ENCODE measurements around the gene DCAF6. TPM values are rescaled to one million over a fixed set of nuclear protein-coding genes. Genes with fewer than 3 reads are reported as not detected.
A peak's percentile ranks its signal among the peaks of the same experiment; 100 is the strongest.
"Not testable (repeated sequence)": the region's sequence is repeated elsewhere in the genome, so short reads cannot be mapped to it uniquely, and the experiment has no call there.

DCAF6 gene
- total RNA-seq, 1 experiment from 2014 or later: 24.0 TPM

- Histone ChIP-seq H3K4me1 (replicated peaks) (no peaks in the 10 kb centered on the region), H3K9me3 (replicated peaks) (no peaks in the 10 kb centered on the region), H3K4me3 (no peak overlapping the region), H3K36me3 (no peaks in the 10 kb centered on the region), H3K27me3 (replicated peaks) (no peaks in the 10 kb centered on the region), H3K27ac (no peak overlapping the region)
- no peak for DNase-seq (ENCODE audit: low read depth in 1 of 2, low spot score in 2 of 2)
Measured at GRCh38 chr1:168035345-168035744, 98.9 kb downstream of the DCAF6 start.

GRCh38 chr1:168042362-168042761 is 105.9 kb downstream of the DCAF6 start:
- no peaks in the 10 kb centered on the region for H3K4me1 ChIP-seq (replicated peaks)
- H3K4me3 ChIP-seq: no peak overlapping the region
- peaks cover 18% of the 10 kb centered on the region for H3K36me3 ChIP-seq
- DNase-seq (ENCODE audit: low read depth in 1 of 2, low spot score in 2 of 2): no peak
- no peaks in the 10 kb centered on the region for H3K9me3 ChIP-seq (replicated peaks)
- H3K27ac ChIP-seq: no peak overlapping the region
- H3K27me3 ChIP-seq (replicated peaks): no peaks in the 10 kb centered on the region

GRCh38 chr1:168045311-168045710 is 108.8 kb downstream of the DCAF6 start:
- no peaks in the 10 kb centered on the region for H3K4me1 ChIP-seq (replicated peaks)
- H3K36me3 ChIP-seq: peaks cover 18% of the 10 kb centered on the region
- no peaks in the 10 kb centered on the region for H3K27me3 ChIP-seq (replicated peaks)
- no peak for DNase-seq (ENCODE audit: low read depth in 1 of 2, low spot score in 2 of 2)
- H3K4me3 ChIP-seq: no peak overlapping the region
- no peak overlapping the region for H3K27ac ChIP-seq
- H3K9me3 ChIP-seq (replicated peaks): no peaks in the 10 kb centered on the region

- no peaks in the 10 kb centered on the region for H3K9me3 ChIP-seq (replicated peaks)
Measured at GRCh38 chr1:168050307-168050706, 113.8 kb downstream of the DCAF6 start.

GRCh38 chr1:168050880-168051279 is 114.4 kb downstream of the DCAF6 start:
- Histone ChIP-seq H3K27ac (no peak overlapping the region), H3K9me3 (replicated peaks) (no peaks in the 10 kb centered on the region), H3K4me1 (replicated peaks) (no peaks in the 10 kb centered on the region), H3K36me3 (no peaks in the 10 kb centered on the region), H3K27me3 (replicated peaks) (no peaks in the 10 kb centered on the region), H3K4me3 (no peak overlapping the region)
- DNase-seq (ENCODE audit: low read depth in 1 of 2, low spot score in 2 of 2): no peak

More at GRCh38 chr1:168050307-168050706, 113.8 kb downstream of the DCAF6 start:
- Histone ChIP-seq H3K36me3 (peaks cover under 1% of the 10 kb centered on the region), H3K27me3 (replicated peaks) (no peaks in the 10 kb centered on the region), H3K27ac (no peak overlapping the region), H3K4me1 (replicated peaks) (no peaks in the 10 kb centered on the region), H3K4me3 (no peak overlapping the region)
- no peak for DNase-seq (ENCODE audit: low read depth in 1 of 2, low spot score in 2 of 2)

GRCh38 chr1:168053681-168054080 is 117.2 kb downstream of the DCAF6 start:
- H3K36me3 ChIP-seq: no peaks in the 10 kb centered on the region
- H3K27me3 ChIP-seq (replicated peaks): no peaks in the 10 kb centered on the region
- H3K9me3 ChIP-seq (replicated peaks): no peaks in the 10 kb centered on the region
- no peaks in the 10 kb centered on the region for H3K4me1 ChIP-seq (replicated peaks)
- H3K4me3 ChIP-seq: no peak overlapping the region
- DNase-seq (ENCODE audit: low read depth in 1 of 2, low spot score in 2 of 2): no peak
- no peak overlapping the region for H3K27ac ChIP-seq

- Histone ChIP-seq H3K9me3 (replicated peaks) (no peaks in the 10 kb centered on the region), H3K27me3 (replicated peaks) (no peaks in the 10 kb centered on the region), H3K27ac (no peak overlapping the region), H3K36me3 (no peaks in the 10 kb centered on the region), H3K4me3 (no peak overlapping the region), H3K4me1 (replicated peaks) (no peaks in the 10 kb centered on the region)
- DNase-seq (ENCODE audit: low read depth in 1 of 2, low spot score in 2 of 2): no peak
Measured at GRCh38 chr1:168054117-168054516, 117.6 kb downstream of the DCAF6 start.

GRCh38 chr1:168056152-168056551 is 119.7 kb downstream of the DCAF6 start:
- H3K27me3 ChIP-seq (replicated peaks); H3K27ac ChIP-seq; H3K4me1 ChIP-seq (replicated peaks); H3K9me3 ChIP-seq (replicated peaks); DNase-seq (ENCODE audit: low read depth in 1 of 2, low spot score in 2 of 2); H3K4me3 ChIP-seq; H3K36me3 ChIP-seq: not testable (repeated sequence)

GRCh38 chr1:168057355-168057754 is 120.9 kb downstream of the DCAF6 start:
- Histone ChIP-seq H3K9me3 (replicated peaks) (no peaks in the 10 kb centered on the region), H3K4me1 (replicated peaks) (no peaks in the 10 kb centered on the region), H3K27me3 (replicated peaks) (no peaks in the 10 kb centered on the region), H3K27ac (no peak overlapping the region), H3K4me3 (no peak overlapping the region), H3K36me3 (no peaks in the 10 kb centered on the region)
- no peak for DNase-seq (ENCODE audit: low read depth in 1 of 2, low spot score in 2 of 2)

- no peak overlapping the region for H3K4me3 ChIP-seq
- no peak overlapping the region for H3K27ac ChIP-seq
- no peak for DNase-seq (ENCODE audit: low read depth in 1 of 2, low spot score in 2 of 2)
- H3K27me3 ChIP-seq (replicated peaks): no peaks in the 10 kb centered on the region
- no peaks in the 10 kb centered on the region for H3K9me3 ChIP-seq (replicated peaks)
- no peaks in the 10 kb centered on the region for H3K36me3 ChIP-seq
- no peaks in the 10 kb centered on the region for H3K4me1 ChIP-seq (replicated peaks)
Measured at GRCh38 chr1:168057921-168058320, 121.4 kb downstream of the DCAF6 start.

- no peaks in the 10 kb centered on the region for H3K4me1 ChIP-seq (replicated peaks)
- no peak overlapping the region for H3K4me3 ChIP-seq
- peaks cover 24% of the 10 kb centered on the region for H3K36me3 ChIP-seq
- no peaks in the 10 kb centered on the region for H3K9me3 ChIP-seq (replicated peaks)
- H3K27me3 ChIP-seq (replicated peaks): no peaks in the 10 kb centered on the region
- DNase-seq (ENCODE audit: low read depth in 1 of 2, low spot score in 2 of 2): no peak
- no peak overlapping the region for H3K27ac ChIP-seq
Measured at GRCh38 chr1:168064216-168064615, 127.7 kb downstream of the DCAF6 start.

- no peak for DNase-seq (ENCODE audit: low read depth in 1 of 2, low spot score in 2 of 2)
- H3K4me3 ChIP-seq: no peak overlapping the region
- no peaks in the 10 kb centered on the region for H3K27me3 ChIP-seq (replicated peaks)
- H3K27ac ChIP-seq: no peak overlapping the region
- no peaks in the 10 kb centered on the region for H3K9me3 ChIP-seq (replicated peaks)
- peaks cover 31% of the 10 kb centered on the region for H3K36me3 ChIP-seq
- no peaks in the 10 kb centered on the region for H3K4me1 ChIP-seq (replicated peaks)
Measured at GRCh38 chr1:168065506-168065905, 129.0 kb downstream of the DCAF6 start.

GRCh38 chr1:168069384-168069783 is 132.9 kb downstream of the DCAF6 start:
- DNase-seq (ENCODE audit: low read depth in 1 of 2, low spot score in 2 of 2): no peak
- Histone ChIP-seq H3K36me3 (peaks cover 41% of the 10 kb centered on the region), H3K4me1 (replicated peaks) (no peaks in the 10 kb centered on the region), H3K9me3 (replicated peaks) (no peaks in the 10 kb centered on the region), H3K27me3 (replicated peaks) (no peaks in the 10 kb centered on the region), H3K27ac (no peak overlapping the region), H3K4me3 (no peak overlapping the region)

GRCh38 chr1:168079761-168080160 is 143.3 kb downstream of the DCAF6 start:
- Histone ChIP-seq H3K27me3 (replicated peaks) (no peaks in the 10 kb centered on the region), H3K4me1 (replicated peaks) (peaks cover 34% of the 10 kb centered on the region), H3K27ac (peak overlapping the region; percentile 41), H3K36me3 (peaks cover 4% of the 10 kb centered on the region; the same call in 1 of the 2 replicates), H3K9me3 (replicated peaks) (no peaks in the 10 kb centered on the region), H3K4me3 (no peak overlapping the region)
- peak in 1 of 2 experiments; percentile 47 for DNase-seq (ENCODE audit: low read depth in 1 of 2, low spot score in 2 of 2)

- Histone ChIP-seq H3K27me3 (replicated peaks) (no peaks in the 10 kb centered on the region), H3K4me3 (no peak overlapping the region), H3K27ac (no peak overlapping the region), H3K4me1 (replicated peaks) (peaks cover 34% of the 10 kb centered on the region), H3K9me3 (replicated peaks) (no peaks in the 10 kb centered on the region), H3K36me3 (peaks cover 16% of the 10 kb centered on the region)
- peak in 1 of 2 experiments; percentile 12 for DNase-seq (ENCODE audit: low read depth in 1 of 2, low spot score in 2 of 2)
Measured at GRCh38 chr1:168081373-168082007, 145.0 kb downstream of the DCAF6 start.

Measured in SJSA1 (cell line).